ENCODE results near the gene STK39. TPM values are rescaled to one million over a fixed set of nuclear protein-coding genes. Genes with fewer than 3 reads are reported as not detected.

The STK39 gene
- total RNA-seq, 1 experiment from 2014 or later: 22.1 TPM

GRCh38 chr2:168024459-168024858 is 222.9 kb downstream of the STK39 start:
- no peak overlapping the region for H2BK5ac ChIP-seq (ENCODE audit: insufficient read length, low read length)
- no CpG with 5 or more reads among the region's 4 CpGs for WGBS (ENCODE audit: extremely low coverage, insufficient read length, low lambda C conversion rate)
- H3T11ph ChIP-seq (ENCODE audit: low read length): no peak overlapping the region
- Mint-ChIP-seq H3K27me3 (ENCODE audit: low read depth) (no peaks in the 10 kb centered on the region), H3K4me3 (no peak overlapping the region), H3K27ac (no peak overlapping the region), H3K9me3 (no peaks in the 10 kb centered on the region), H3K36me3 (ENCODE audit: insufficient read depth in 1 of 3, low read depth in 3 of 3) (no peaks in the 10 kb centered on the region), H3K4me1 (no peaks in the 10 kb centered on the region)
- H3K4ac ChIP-seq (ENCODE audit: low read depth, low read length): no peak overlapping the region
- H4K8ac ChIP-seq (replicated peaks; ENCODE audit: insufficient read length, low read depth, low read length): no peak overlapping the region
- H3K56ac ChIP-seq (ENCODE audit: insufficient read length, low read depth, low read length): no peak overlapping the region
- no peak for DNase-seq
- H3K4me2 ChIP-seq (ENCODE audit: insufficient read depth, insufficient read length, low read length): no peak overlapping the region
- H3K9me3 ChIP-seq (ENCODE audit: control insufficient read depth, low read depth, low read length): no peaks in the 10 kb centered on the region
- no peaks in the 10 kb centered on the region for H3K79me2 ChIP-seq (ENCODE audit: insufficient read depth, low read length)
- H2AK5ac ChIP-seq (ENCODE audit: insufficient read length, low read length): no peak overlapping the region
- no peaks in the 10 kb centered on the region for H3K27me3 ChIP-seq (ENCODE audit: insufficient read depth, low read length)
- H3K79me1 ChIP-seq (ENCODE audit: insufficient read depth, low read depth, low read length, poor library complexity, severe bottlenecking): no peaks in the 10 kb centered on the region
- H3K18ac ChIP-seq (ENCODE audit: insufficient read length, low read depth, low read length): no peak overlapping the region
- no peaks in the 10 kb centered on the region for H4K20me1 ChIP-seq (ENCODE audit: control insufficient read depth, insufficient read depth, insufficient read length)
- no peak overlapping the region for H2AFZ ChIP-seq (ENCODE audit: low read length)
- no peak overlapping the region for H4K5ac ChIP-seq (ENCODE audit: insufficient read length, low read depth, low read length)
- no peak overlapping the region for H3K23ac ChIP-seq (ENCODE audit: insufficient read length, low read depth, low read length)
- H3K14ac ChIP-seq (ENCODE audit: insufficient read depth, low read length): no peak overlapping the region
- H3K27ac ChIP-seq (ENCODE audit: insufficient read length, low read depth, low read length): no peak overlapping the region
- H2BK20ac ChIP-seq (ENCODE audit: low read depth, low read length, poor library complexity, severe bottlenecking): no peak overlapping the region
- H2BK15ac ChIP-seq (ENCODE audit: low read depth, low read length): no peak overlapping the region
- no peak overlapping the region for H4K91ac ChIP-seq (ENCODE audit: insufficient read length, low read depth, low read length)
- no peak for TF ChIP-seq CTCF (conservative IDR thresholded peaks at IDR 0.05)
- H3K23me2 ChIP-seq (ENCODE audit: insufficient read length, low read depth, low read length, poor library complexity, severe bottlenecking): no peaks in the 10 kb centered on the region
- no peak overlapping the region for H2BK12ac ChIP-seq (ENCODE audit: insufficient read length, low read depth, low read length)
- H2BK120ac ChIP-seq (ENCODE audit: low read depth, low read length, poor library complexity, severe bottlenecking): no peak overlapping the region
- no peak overlapping the region for H3K9ac ChIP-seq (ENCODE audit: extremely low read depth, insufficient read length, low read length)
- no peaks in the 10 kb centered on the region for H3K4me1 ChIP-seq (ENCODE audit: insufficient read depth, low read length)
